Measurements from ENCODE around the gene FNDC10. TPM values are rescaled to one million over a fixed set of nuclear protein-coding genes. Genes with fewer than 3 reads are reported as not detected.

The FNDC10 gene
- total RNA-seq, 1 donor from 2014 or later = 7.4 TPM

GRCh38 chr1:1603671-1604373 lies 3.9 kb upstream of the FNDC10 start:
- ATAC-seq = no peak
- DNase-seq = peak; percentile 62
- intact Hi-C loops (cut with DNase I) = no loop called here

DNA sequence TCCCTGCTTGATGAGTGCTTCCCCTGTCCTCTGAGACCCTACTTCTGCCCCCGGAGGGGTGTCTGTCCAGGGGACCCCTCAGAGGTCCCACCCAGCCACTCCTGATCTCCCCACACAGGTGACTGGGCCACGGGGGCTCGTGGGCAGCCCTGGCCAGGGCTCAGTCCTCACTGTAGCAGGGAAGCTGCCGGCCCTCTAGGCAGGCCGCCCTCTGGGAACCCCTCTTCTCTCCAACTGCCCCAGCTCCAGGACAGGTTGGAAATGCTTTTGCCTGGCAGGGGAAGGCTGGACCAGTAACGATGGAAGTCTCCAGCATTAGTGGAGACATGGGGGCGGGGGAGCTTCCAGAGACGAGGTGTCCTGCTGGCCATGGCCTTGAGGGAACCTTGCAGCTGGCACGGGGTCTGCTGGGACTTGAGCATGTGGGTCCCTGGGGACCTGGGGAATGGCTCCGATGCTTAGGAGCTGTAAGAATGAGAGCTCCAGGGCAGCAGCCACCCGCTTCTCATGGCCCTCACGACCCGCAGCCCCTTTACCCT lies 3.1 kb upstream of the FNDC10 start:
- Histone ChIP-seq H3K9me3 (no peaks in the 10 kb centered on the region), H3K27ac (no peak overlapping the region), H3K4me1 (peaks cover 11% of the 10 kb centered on the region), H3K4me3 (no peak overlapping the region), H3K36me3 (no peaks in the 10 kb centered on the region), H3K27me3 (peaks cover 23% of the 10 kb centered on the region)
- DNase-seq = peak; percentile 61
- TF ChIP-seq, protein P1, sequence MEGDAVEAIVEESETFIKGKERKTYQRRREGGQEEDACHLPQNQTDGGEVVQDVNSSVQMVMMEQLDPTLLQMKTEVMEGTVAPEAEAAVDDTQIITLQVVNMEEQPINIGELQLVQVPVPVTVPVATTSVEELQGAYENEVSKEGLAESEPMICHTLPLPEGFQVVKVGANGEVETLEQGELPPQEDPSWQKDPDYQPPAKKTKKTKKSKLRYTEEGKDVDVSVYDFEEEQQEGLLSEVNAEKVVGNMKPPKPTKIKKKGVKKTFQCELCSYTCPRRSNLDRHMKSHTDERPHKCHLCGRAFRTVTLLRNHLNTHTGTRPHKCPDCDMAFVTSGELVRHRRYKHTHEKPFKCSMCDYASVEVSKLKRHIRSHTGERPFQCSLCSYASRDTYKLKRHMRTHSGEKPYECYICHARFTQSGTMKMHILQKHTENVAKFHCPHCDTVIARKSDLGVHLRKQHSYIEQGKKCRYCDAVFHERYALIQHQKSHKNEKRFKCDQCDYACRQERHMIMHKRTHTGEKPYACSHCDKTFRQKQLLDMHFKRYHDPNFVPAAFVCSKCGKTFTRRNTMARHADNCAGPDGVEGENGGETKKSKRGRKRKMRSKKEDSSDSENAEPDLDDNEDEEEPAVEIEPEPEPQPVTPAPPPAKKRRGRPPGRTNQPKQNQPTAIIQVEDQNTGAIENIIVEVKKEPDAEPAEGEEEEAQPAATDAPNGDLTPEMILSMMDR (IDR thresholded peaks at IDR 0.05) = no peak
- intact Hi-C loops (cut with DNase I) = no loop called here
- no peak for ATAC-seq

More at GRCh38 chr1:1603671-1604373, 3.9 kb upstream of the FNDC10 start:
- Histone ChIP-seq H3K27me3 (peaks cover 15% of the 10 kb centered on the region), H3K9me3 (no peaks in the 10 kb centered on the region), H3K36me3 (no peaks in the 10 kb centered on the region), H3K4me3 (no peak overlapping the region), H3K27ac (no peak overlapping the region), H3K4me1 (peaks cover 10% of the 10 kb centered on the region)
- TF ChIP-seq, protein P1 (IDR thresholded peaks at IDR 0.05) = no peak

DNA sequence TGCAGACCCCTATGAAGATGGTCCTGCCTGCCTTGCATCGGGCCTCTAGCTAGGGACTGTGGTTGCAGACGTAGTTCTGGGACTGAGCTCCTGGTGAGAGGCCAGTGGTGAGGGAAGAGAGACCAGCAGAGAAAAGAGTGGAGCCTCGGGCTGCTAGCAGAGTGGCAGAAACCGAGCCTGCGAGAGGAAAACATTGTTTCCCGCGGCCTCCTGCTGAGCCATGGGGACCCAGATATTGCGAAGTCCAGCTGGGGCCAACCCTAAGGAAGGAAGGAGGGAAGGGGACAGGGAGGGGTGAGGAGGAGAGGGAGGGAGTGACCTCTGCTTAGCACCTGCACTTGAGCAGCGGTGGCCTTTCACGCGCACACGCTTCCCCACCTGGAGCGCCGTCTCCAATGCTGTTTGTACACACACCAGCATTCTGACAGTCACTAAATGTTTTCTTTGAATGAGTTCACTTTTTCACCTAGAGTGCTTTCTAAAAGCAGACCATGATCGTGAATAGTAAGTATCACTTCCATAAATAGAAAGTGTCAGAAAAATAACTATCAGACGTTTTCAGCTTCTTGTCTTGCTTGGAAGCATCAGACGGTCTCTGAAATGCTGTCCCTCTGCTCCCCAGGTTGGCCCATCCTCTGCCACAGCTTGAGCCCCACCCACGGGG lies 2.5 kb upstream of the FNDC10 start:
- H3K27me3 ChIP-seq = peaks cover 24% of the 10 kb centered on the region
- ATAC-seq = no peak
- intact Hi-C loops (cut with DNase I) = no loop called here

GRCh38 chr1:1601564-1602303 lies 1.8 kb upstream of the FNDC10 start:
- peaks cover 24% of the 10 kb centered on the region for H3K27me3 ChIP-seq
- H3K4me3 ChIP-seq = no peak overlapping the region
- H3K4me1 ChIP-seq = peaks cover 16% of the 10 kb centered on the region
- H3K9me3 ChIP-seq = no peaks in the 10 kb centered on the region
- TF ChIP-seq, protein P1 (IDR thresholded peaks at IDR 0.05) = no peak
- ATAC-seq = no peak
- no peak overlapping the region for H3K27ac ChIP-seq
- DNase-seq = peak; percentile 64
- no peaks in the 10 kb centered on the region for H3K36me3 ChIP-seq
- intact Hi-C loops (cut with DNase I) = no loop called here

More for the DNA sequence above, 2.5 kb upstream of the FNDC10 start:
- no peak overlapping the region for H3K4me3 ChIP-seq
- TF ChIP-seq, protein P1 (IDR thresholded peaks at IDR 0.05) = no peak
- H3K9me3 ChIP-seq = no peaks in the 10 kb centered on the region
- H3K27ac ChIP-seq = no peak overlapping the region
- no peak for DNase-seq
- no peaks in the 10 kb centered on the region for H3K36me3 ChIP-seq
- H3K4me1 ChIP-seq = peaks cover 15% of the 10 kb centered on the region

DNA sequence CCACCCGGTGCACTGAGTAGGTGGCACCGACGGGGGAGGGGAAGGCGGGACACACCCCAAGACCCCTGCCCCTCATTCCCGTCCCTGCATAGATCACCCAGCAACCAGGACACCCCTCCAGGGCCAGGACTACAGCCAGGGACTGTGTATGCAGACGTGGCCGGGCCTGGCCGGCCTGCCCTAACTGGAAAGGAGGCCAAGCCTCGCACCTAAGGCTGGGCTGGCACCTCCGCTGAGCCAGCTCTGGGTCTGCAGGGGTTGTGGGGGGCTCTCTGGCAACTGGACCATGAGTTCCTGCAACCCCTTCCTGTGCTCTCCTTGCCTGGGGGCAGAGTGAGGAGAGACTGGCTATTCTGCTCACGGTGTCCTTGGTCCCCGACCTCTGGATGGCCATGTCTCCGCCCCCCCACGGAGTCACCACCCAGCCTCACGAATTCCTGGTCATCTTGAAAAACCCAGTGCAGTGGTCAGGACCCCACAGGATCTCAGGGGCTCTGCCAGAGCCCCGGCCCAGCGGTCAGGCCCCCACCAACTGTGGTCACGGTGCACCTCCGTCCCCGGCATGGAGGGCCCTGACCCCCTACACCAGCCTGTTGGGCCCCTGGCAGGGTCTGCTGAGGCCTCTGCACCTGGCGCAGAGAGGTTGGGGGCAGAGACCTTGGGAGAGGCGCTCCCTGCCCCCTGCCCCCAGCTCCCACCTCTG lies 1.1 kb upstream of the FNDC10 start:
- peaks cover 16% of the 10 kb centered on the region for H3K4me1 ChIP-seq
- no peaks in the 10 kb centered on the region for H3K9me3 ChIP-seq
- H3K27ac ChIP-seq = no peak overlapping the region
- no peaks in the 10 kb centered on the region for H3K36me3 ChIP-seq
- H3K27me3 ChIP-seq = peaks cover 24% of the 10 kb centered on the region
- DNase-seq (no peak), ATAC-seq (no peak)
- intact Hi-C loops (cut with DNase I) = no loop called here
- no peak overlapping the region for H3K4me3 ChIP-seq
- TF ChIP-seq, protein P1 (IDR thresholded peaks at IDR 0.05) = no peak
